IPS DF 6.9 (cell line): Measurements from ENCODE around the gene LETM1.

Source experiments
- DNase-seq: peaks from one replicate; pipeline ENCODE4 v3.0.0-alpha.2; 2013; ENCODE audit warnings: low read depth, low spot score
- H3K27ac ChIP-seq: one replicate; pipeline ENCODE4 v1.5.1; 2013; ENCODE audit warnings: low read length, control low read depth
- H3K27me3 ChIP-seq: 2 replicates; pipeline ENCODE4 v1.6.1; 2013; ENCODE audit warnings: mild to moderate bottlenecking, low read length; ENCODE audit not compliant: control insufficient read depth, insufficient read depth
- H3K36me3 ChIP-seq: 2 replicates; pipeline ENCODE4 v1.6.1; 2013; ENCODE audit warnings: low read length; ENCODE audit not compliant: control insufficient read depth, insufficient read depth
- H3K4me1 ChIP-seq: 2 replicates; pipeline ENCODE4 v1.6.1; 2013; ENCODE audit warnings: low read length; ENCODE audit not compliant: control insufficient read depth, insufficient read depth
- H3K4me3 ChIP-seq: 2 replicates; pipeline ENCODE4 v1.5.1; 2013; ENCODE audit warnings: mild to moderate bottlenecking, low read length
- H3K9me3 ChIP-seq: 2 replicates; pipeline ENCODE4 v1.6.1; 2013; ENCODE audit warnings: low read length, inconsistent platforms; ENCODE audit not compliant: control insufficient read depth, insufficient read depth
- WGBS: extraction: QIAGEN DNeasy Blood & Tissue Kit; methylation state at CpG from one replicate; pipeline ENCODE4 v1.1.7; 2013; ENCODE audit warnings: mixed read lengths, missing lambda C conversion rate; ENCODE audit not compliant: insufficient read length, insufficient coverage; 5-methylcytosine and 5-hydroxymethylcytosine counted together

The LETM1 gene

DNA sequence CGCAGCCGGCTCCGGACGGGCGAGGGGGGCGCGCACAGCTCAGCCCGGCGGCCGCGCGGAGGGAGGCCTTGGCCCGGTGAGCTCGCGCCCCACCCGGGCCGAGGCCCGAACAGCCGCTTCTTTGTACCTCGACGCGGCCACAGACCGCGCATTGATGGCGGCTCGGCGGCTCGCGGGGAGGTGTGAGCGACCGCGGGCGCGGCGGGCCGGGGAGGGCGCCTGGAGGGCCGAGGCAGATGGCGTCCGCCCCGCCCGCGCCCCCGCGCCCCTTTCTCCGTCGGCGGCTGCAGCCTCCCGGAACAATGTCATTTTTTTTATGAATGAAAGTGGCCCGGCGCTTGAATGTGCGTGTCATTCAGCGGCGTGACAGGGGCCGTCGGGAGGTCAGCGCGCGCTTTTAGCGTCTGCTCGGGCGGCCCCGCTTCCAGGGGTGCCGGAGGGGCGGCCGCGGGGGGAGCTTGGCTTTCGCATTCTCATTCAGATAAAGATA, 61.1 kb downstream of the LETM1 start:
- no peaks in the 10 kb centered on the region for H3K9me3 ChIP-seq
- no peak overlapping the region for H3K27ac ChIP-seq

DNA sequence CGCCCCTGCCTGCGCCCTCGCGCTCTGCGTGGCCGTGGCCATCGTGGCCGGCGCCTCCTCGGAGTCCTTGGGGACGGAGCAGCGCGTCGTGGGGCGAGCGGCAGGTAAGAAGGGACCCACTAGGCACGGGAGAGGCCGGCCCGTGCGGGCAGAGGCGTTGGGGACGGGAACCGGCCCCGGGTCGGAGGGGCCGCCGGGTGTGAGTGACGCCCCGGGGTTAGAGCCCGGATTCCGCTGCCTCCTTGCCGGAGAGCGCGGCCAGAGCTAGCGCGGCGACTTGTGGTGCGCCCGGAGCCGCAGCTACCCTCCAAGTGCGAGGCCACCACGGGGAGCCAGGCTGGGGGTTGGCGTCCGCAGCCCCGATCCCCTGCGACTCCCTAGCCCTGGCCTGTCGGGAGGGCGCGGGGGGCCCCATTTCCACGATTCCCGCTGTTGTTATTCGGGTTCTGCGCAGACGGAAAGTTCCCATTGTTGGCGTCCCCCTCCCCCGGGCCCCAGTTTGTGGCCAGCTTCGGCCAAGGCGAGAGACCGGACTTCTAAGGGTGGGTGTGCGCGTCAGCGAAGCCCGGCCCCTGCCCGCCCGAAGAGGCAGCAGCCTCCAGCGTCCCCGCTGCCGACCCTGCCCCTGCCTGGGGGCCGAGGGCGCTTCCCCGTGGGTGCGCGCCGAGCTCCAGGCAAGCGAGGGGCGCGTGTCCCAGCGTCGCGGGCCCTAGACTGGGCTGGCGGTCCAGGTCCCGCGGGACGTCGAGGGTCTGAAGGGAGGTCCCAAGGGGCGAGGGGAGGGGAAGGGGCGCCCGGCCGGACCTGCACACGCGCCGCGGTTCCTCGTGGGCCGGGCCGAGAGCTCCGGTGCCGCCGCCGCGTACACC, 61.8 kb downstream of the LETM1 start:
- peaks cover 3% of the 10 kb centered on the region for H3K4me1 ChIP-seq
- no peak overlapping the region for H3K27ac ChIP-seq
- H3K4me3 ChIP-seq, result peak overlapping the region; percentile 74
- no peaks in the 10 kb centered on the region for H3K9me3 ChIP-seq
- H3K27me3 ChIP-seq, result peaks cover 10% of the 10 kb centered on the region; the same call in 1 of the 2 replicates
- WGBS, result no CpG with 5 or more reads among the region's 101 CpGs
- peaks cover 3% of the 10 kb centered on the region; the same call in 1 of the 2 replicates for H3K36me3 ChIP-seq
- DNase-seq, result no peak

More for the DNA sequence above, 61.1 kb downstream of the LETM1 start:
- Histone ChIP-seq H3K4me1 (peaks cover 3% of the 10 kb centered on the region), H3K4me3 (peak overlapping the region; percentile 74), H3K36me3 (peaks cover 3% of the 10 kb centered on the region; the same call in 1 of the 2 replicates), H3K27me3 (peaks cover 10% of the 10 kb centered on the region; the same call in 1 of the 2 replicates)
- no CpG with 5 or more reads among the region's 68 CpGs for WGBS
- DNase-seq, result no peak

DNA sequence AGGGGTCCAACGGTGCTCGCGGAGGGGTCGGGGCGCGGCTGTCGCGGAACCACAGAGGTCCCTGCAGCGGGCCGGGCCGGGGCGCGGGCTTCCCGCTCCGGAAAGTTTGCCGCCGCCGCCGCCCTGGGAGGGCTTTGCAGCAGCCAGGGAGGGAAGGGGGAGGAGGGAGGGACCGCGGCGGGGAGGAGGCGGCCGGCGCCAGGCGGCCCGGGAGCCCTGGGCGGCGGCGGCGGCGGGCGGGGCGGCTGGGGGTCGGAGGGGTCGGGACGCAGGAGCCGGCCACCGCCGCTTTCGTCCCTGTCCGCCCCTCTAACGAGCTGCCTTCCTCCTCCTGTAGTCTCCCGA, 62.5 kb downstream of the LETM1 start:
- Histone ChIP-seq H3K4me1 (peaks cover 3% of the 10 kb centered on the region), H3K36me3 (peaks cover 3% of the 10 kb centered on the region; the same call in 1 of the 2 replicates), H3K27ac (no peak overlapping the region), H3K27me3 (peaks cover 10% of the 10 kb centered on the region; the same call in 1 of the 2 replicates), H3K4me3 (peak overlapping the region; percentile 74; the same call in 1 of the 2 replicates), H3K9me3 (no peaks in the 10 kb centered on the region)
- no CpG with 5 or more reads among the region's 44 CpGs for WGBS
- DNase-seq, result no peak

DNA sequence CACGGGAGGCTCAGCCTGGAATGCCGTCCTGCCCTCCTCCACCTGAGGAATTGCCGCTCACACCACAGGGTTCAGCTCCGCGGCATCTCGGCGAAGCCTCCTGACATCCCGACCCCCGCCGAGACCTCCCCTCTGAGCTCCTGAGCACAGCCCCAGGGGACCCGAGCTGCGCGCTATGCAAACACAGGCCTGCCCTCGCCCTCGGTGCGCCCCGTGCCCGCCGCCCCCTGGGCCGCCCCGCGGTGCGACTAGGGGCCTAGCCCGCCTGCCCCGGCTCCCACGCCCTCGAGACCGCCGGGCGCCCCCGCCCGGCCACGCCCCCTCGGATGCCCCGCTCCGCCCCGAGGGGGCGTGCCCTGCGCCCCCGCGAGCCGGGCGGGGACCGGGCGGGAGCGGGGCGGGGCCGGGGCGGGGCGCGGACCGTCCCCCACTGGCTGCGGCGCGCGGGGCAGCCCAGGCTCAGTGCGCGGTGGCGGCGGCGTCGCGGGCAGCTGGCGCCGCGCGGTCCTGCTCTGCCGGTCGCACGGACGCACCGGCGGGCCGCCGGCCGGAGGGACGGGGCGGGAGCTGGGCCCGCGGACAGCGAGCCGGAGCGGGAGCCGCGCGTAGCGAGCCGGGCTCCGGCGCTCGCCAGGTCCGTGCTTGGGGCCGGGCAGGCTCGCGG, 63.0 kb downstream of the LETM1 start, which contains the start of gene FGFR3:
FGFR3 (plus strand) TSS at position 462 of the 664 bp plus-strand sequence. CDS start 642 bp downstream, outside the sequence.
- peaks cover 3% of the 10 kb centered on the region; the same call in 1 of the 2 replicates for H3K36me3 ChIP-seq
- no peak for DNase-seq
- no CpG with 5 or more reads among the region's 95 CpGs for WGBS
- peaks cover 3% of the 10 kb centered on the region for H3K4me1 ChIP-seq
- H3K27ac ChIP-seq, result no peak within 1 kb of the TSS
- H3K27me3 ChIP-seq, result peaks cover 10% of the 10 kb centered on the region; the same call in 1 of the 2 replicates
- no peaks in the 10 kb centered on the region for H3K9me3 ChIP-seq
- peak within 1 kb of the TSS; percentile 74 for H3K4me3 ChIP-seq

DNA sequence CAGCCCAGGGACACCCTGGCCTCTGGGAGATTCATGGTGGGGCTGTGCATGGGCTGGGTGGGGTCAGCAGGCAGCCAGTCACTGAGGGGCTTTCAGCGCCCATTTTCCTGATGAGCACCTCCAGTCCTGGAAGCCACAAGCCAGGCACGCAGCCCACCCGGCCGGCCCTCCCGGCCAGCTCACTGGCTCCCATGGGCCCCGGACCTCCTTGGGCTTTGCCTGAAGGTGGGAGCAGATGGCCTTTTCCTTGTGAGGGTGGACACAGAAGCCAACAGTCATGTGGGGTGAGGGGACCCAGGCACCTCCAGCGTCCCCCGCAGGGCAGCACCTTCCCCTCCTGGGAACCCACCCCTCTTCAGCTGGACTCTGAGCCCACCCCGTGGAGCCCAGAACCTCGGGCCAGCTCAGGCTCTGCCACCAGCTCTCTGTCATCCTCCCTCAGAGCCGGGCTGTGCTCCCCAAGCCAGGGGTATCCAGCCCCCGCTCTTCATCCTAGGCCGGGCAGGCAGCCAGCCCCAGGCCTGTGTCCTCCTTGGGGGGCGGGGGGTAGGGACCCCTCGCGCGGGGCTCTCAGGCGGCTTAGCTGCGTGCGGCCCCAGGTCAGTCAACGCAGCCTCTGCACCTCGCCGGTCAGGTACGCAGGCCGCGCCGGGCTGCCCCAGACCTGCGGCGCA, 63.7 kb downstream of the LETM1 start:
- DNase-seq, result no peak
- Histone ChIP-seq H3K4me1 (peaks cover 3% of the 10 kb centered on the region), H3K9me3 (no peaks in the 10 kb centered on the region), H3K4me3 (no peak overlapping the region; the same call in 1 of the 2 replicates), H3K27me3 (peaks cover 10% of the 10 kb centered on the region; the same call in 1 of the 2 replicates), H3K27ac (no peak overlapping the region), H3K36me3 (no peaks in the 10 kb centered on the region; the same call in 1 of the 2 replicates)
- no CpG with 5 or more reads among the region's 29 CpGs for WGBS

DNA sequence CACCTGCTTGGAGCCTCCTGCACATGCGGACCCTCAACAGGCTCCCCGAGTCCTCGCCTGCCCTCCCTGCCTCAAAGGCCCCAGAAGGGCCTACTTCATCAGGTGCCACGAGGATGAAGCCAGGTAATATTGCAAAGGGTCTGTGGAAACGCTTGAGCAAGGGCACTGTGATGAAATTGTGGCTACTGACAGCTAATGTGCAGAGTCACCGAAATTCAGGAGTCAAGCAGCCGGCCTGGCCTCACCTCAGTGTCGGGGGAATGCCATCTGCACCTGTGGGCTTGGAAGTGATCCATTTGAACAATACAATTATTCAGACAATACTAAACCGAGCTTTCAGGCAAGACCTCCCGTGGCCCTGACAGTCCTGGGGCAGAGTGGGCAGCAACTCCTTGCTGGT, 66.0 kb downstream of the LETM1 start:
- no peaks in the 10 kb centered on the region for H3K9me3 ChIP-seq
- H3K27ac ChIP-seq, result no peak overlapping the region
- WGBS, result no CpG with 5 or more reads among the region's 10 CpGs
- H3K4me3 ChIP-seq, result no peak overlapping the region
- H3K36me3 ChIP-seq, result no peaks in the 10 kb centered on the region; the same call in 1 of the 2 replicates
- peaks cover 10% of the 10 kb centered on the region; the same call in 1 of the 2 replicates for H3K27me3 ChIP-seq
- H3K4me1 ChIP-seq, result peaks cover 3% of the 10 kb centered on the region
- DNase-seq, result no peak

DNA sequence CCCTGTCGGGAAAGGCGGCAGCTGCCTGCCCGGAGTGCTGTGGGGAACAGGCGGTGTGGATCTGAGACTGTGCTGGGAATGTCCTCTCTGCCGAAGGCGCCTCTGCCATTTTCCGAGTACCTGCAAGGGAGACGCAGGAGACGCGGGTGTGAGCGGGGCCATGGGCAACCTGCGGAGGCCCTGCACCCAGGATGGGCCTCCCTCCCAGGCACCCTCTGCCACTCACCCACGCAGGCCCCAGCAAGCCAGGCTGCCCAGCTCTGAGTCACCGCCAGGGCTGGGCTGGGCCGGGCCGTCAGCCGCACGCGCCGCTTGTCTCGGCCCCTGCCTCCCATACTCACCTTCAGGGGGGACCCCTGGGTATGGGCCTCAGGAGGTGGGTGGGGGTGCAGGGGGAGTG, 66.4 kb downstream of the LETM1 start:
- no CpG with 5 or more reads among the region's 21 CpGs for WGBS
- H3K9me3 ChIP-seq, result no peaks in the 10 kb centered on the region
- H3K36me3 ChIP-seq, result no peaks in the 10 kb centered on the region; the same call in 1 of the 2 replicates
- DNase-seq, result no peak
- H3K27me3 ChIP-seq, result peaks cover 10% of the 10 kb centered on the region; the same call in 1 of the 2 replicates
- no peak overlapping the region for H3K4me3 ChIP-seq
- no peak overlapping the region for H3K27ac ChIP-seq
- peaks cover 3% of the 10 kb centered on the region for H3K4me1 ChIP-seq

DNA sequence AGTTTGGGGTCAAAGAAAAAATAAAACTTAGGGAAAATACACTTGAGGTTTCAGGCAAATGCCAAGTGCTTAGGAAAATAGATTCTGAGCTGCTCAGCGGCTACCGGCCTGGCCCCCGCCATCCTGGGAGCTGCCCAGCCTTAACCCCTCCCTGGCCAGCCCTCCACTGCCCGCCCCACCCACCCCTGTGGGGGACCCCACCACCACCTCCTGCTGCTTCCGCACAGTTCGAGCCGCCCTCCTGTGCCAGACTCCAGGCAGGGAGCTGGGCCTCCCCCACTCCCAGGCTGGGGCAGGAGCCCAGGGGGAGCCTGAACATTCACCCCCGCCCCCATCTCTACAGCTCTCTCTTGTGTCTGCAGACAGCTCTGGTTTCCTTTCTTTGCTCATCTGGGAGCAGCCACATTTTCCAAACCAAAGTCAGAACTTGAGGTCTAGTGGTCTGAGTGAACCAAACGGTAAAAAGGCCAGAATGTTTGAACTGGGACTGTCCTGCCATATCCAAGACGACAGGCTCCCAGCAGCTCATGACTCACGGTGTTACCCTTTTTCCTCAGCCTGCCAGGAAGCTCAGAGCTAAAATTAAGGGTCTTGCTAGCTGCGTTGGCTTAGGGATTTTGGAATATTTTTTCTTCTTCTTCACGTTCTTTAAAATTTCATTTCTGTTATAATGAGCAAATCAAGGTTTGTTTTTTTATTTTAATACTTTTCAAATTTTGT, 67.5 kb downstream of the LETM1 start:
- Histone ChIP-seq H3K36me3 (no peaks in the 10 kb centered on the region; the same call in 1 of the 2 replicates), H3K4me1 (peaks cover 1% of the 10 kb centered on the region; the same call in 1 of the 2 replicates), H3K4me3 (no peak overlapping the region), H3K9me3 (no peaks in the 10 kb centered on the region), H3K27me3 (peaks cover 5% of the 10 kb centered on the region; the same call in 1 of the 2 replicates), H3K27ac (no peak overlapping the region)
- no peak for DNase-seq
- WGBS, result no CpG with 5 or more reads among the region's 13 CpGs

DNA sequence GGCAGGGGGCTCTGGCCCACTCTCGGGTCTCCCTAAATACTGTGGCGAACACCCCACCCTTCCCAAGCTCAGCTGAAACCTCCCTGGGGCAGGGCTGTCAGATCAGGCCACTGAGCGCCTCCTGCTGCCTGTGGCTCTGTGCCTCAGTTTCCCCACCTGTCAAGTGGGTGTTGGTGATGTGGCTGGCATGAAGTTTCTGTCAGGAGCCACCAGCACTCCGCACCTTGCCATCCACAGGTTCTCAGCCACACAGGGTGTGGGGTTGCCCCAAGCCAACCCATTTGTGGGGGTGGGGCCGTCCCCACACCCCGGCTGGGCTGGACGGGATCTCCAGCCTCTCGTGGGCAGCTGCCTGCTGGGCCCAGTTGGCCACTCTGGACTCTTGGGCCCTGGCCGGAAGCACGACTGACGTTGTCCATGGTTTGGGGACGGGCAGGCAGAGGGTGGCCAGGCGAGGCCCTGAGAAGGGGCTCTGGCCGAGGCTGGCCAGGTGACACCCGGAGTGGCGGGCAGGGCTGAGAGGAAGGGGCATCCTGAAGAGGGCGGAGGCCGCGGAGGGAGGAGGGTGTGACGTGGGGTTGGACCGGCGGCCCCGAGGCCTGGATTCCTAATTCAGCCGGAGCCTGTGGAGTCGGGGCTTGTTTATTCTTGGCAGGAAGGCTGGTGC, 68.4 kb downstream of the LETM1 start:
- H3K36me3 ChIP-seq, result no peaks in the 10 kb centered on the region; the same call in 1 of the 2 replicates
- no peaks in the 10 kb centered on the region for H3K9me3 ChIP-seq
- no peak overlapping the region for H3K4me3 ChIP-seq
- H3K27me3 ChIP-seq, result peaks cover 5% of the 10 kb centered on the region; the same call in 1 of the 2 replicates
- H3K27ac ChIP-seq, result no peak overlapping the region
- peaks cover 1% of the 10 kb centered on the region; the same call in 1 of the 2 replicates for H3K4me1 ChIP-seq
- DNase-seq, result no peak
- WGBS, result no CpG with 5 or more reads among the region's 25 CpGs
